HuH-7 (cell line): ENCODE data around the gene CHMP1A.

Experiments used
- DNase-seq: peaks from one replicate; pipeline ENCODE4 v3.0.0; 2011; ENCODE audit warnings: low spot score

Gene CHMP1A

GRCh38 chr16:89623511-89624261 is 33.8 kb downstream of the CHMP1A start:
- no peak for DNase-seq

DNA sequence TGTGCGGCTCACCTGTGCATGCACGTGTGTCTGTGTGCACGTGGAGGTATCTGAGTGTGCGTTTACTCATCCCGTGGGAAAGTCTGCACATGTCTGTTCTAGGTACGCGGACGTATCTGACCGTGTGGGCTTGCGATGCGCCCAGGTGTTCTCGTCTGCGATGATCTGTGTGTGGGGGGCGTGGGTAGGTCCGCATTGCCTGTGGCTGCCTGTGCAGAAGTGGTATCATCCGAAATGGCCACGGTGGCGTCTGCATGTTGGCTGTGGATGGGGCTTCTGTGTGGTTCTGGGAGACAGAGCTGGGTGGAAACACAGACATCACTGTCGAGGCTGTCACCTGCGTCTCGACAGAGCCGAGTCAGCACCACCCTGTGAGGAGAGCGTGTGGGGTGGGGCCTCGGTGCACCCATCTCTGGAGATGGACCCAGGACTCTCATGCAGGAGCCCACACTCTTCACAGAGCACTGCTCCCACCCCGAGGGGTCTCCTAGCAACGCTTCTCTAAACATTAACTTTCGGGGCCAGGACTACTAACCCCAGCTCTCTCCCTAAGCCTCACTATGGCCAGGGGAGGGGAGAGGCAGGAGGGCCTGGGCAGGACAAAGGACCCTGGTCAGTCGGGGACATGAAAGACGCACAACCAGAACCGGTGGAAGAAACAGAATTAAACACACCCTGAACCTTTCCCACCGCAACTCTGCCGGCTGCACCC is 35.7 kb downstream of the CHMP1A start:
- no peak for DNase-seq

DNA sequence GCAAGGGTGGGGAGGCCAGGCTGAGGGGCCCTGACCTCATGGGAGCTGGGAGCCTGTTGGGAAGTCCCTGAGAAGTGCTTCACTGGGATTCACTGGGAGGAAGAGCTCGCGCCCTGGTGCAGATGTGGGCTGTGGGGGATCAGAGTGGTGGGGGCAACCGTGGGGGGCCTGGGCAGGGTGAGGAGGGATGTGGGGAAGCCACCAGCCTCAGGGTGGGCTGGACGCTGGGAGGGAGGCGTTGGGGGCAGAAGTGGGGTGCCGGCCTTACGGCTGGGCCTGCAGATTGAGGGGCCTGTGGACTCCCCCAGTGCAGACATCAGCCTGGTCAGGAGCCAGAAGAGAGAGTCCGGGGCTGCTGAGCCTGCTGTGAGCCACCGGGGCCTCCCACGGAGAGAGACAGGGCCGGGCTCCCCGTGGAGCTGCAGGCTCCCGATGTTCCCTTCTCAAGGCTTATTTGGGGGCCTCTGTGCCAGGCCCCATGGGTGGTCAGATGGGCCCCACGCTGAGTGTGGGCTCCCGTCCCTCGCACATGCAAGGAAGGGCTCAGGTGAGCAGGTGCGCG is 36.3 kb downstream of the CHMP1A start:
- DNase-seq, result no peak

DNA sequence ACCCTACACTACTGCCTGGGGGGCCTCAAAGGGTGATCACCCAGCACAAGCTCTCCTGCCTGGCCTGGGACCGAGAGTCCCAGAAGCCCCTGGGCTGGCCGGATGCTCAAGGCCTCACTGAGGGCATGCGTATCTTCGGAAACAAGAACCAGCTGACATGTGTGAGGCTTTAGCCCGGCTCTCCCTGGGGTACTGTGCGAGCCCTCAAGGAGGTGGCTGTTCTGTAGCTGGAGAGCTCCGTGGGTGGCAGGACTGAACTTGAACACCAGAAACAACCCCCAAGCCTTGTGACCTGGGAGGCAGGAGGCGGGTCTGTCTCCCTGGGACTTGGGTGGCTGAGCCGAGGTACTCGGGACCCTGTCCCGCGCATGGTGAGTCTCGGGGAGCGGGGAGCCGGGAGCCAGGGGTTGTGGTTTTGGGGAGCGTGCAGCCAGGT is 37.1 kb downstream of the CHMP1A start:
- no peak for DNase-seq

DNA sequence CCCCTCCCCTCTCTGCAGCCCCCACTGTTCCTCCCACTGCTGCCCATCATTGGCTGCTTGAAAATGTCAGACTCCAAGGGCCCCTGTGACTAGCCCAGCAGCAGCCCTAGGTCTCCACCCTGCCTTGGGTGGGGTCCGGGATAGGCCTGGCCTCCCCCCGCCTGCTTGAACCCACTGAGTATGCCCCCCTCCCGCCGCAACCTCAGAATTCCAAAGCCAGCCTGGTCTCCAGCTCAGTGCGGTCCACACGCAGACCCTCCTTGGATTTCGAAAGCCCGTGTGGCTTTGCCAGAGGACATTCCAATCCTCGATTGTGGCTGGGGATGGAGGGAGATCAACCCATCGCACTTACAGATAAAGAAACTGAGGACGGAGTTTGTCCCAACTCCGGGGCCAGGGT is 37.7 kb downstream of the CHMP1A start:
- no peak for DNase-seq

DNA sequence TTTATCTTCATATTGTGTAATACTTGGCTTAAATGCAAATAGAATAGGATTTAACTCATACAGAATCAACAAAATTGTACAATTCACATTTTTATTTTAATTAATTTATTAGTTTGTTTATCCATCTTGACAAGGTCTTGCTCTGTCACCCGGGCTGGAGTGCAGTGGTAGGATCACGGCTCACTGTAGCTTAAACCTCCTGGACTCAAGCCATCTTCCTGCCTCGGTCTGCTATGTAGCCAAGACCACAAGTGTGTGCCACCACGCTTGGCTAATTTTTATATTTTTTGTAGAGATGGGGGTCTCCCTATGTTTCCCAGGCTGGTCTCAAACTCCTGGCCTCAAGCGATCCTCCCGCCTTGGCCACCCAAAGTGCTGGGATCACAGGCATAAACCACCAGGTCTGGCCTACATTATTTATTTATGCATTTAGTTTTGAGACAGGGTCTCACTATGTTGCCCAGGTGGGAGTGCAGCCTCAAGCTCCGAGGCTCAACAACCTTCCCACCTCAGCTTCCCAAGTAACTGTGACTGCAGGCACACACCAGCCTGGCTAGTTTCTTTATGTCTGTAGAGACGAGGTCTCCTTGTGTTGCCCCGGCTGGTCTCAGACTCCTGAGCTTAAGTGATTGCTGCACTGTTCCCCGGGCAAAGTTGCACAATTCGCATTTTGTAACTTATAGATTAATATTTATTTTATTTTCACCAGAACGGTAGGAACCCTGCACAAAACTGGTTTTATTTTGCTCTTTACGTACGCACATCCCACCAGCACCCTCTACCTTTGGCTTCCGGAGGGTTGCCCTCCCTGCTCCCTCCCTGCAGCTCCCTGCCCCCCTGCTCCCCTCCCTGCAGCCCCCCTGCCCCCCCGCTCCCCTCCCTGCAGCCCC is 39.2 kb downstream of the CHMP1A start:
- DNase-seq, result no peak

- no peak for DNase-seq
These were observed 40.5 kb downstream of the CHMP1A start for GRCh38 chr16:89617036-89617435.

- no peak for DNase-seq
These were observed 40.9 kb downstream of the CHMP1A start for GRCh38 chr16:89616623-89617022.

GRCh38 chr16:89615596-89616090 is 41.9 kb downstream of the CHMP1A start:
- DNase-seq, result peak; percentile 87

- DNase-seq, result no peak
These were observed 42.3 kb downstream of the CHMP1A start for GRCh38 chr16:89615176-89615575.

DNA sequence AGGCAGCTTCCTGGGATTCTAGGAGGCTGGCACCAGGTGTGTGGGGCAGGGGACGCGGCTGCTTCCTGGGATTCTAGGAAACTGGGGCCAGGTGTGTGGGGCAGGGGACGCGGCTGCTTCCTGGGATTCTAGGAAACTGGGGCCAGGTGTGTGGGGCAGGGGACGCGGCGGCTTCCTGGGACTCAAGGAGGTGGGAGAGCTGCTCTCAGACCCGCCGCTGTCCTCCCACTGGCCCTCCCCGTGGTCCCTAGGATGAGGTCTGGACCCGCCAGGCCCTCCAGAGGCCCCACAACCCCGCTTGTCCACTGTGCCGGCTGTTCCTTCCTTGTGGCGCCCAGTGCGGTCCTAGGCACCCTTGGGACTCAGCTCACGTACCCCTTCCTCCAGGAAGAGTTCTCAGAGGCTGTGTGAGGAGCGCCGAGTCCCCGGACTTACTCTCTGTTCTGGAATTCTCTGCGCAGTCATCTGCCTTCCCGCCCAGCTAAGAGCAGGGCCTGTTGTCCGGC is 43.5 kb downstream of the CHMP1A start:
- no peak for DNase-seq

GRCh38 chr16:89613231-89613953 is 44.1 kb downstream of the CHMP1A start, which contains the start of gene DPEP1:
TSS of gene DPEP1 (plus strand) at chr16:89613642. CDS start at chr16:89630411, 16,769 bp downstream.
- no peak for DNase-seq

- no peak for DNase-seq
These were observed 44.9 kb downstream of the CHMP1A start for GRCh38 chr16:89612415-89613166.

GRCh38 chr16:89610108-89610453 is 47.4 kb downstream of the CHMP1A start:
- no peak for DNase-seq

DNA sequence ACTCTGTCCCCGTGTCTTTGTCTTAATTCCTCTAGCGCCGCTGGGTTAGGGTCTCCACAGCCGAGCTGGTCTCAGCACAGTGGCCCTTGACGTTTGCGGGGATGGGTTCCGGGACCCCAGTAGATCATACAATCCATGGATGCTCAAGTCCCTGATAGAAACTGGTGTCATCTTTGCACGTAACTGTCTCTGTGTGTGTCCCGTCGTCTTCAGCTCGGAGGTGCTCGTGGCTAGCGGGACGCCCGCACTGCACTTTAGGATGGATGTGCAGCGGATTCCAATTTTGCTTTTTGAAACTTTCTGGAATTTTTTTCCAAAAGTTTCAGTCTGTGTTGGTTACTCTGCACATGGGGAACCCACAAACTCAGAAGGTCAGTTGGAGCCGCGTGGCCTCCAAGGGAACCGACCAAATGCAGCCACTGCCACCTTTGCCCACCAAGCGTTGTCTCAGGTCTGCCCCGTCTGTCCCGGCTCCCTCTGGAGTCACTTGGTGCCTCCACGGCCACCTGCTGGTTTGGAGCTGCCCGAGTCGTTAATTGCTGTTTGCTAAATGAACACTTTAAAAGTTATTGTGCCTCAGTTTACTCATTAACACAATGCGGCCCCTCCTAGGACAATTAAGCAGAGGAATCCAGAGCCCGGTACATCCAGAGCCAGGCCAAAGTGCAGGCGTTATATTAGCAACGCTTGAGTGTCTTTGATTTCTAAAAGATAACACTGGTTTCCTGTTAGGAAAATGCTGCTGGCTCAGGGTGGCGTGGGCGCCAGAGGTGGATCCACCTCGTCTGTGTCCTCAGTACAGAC is 49.4 kb downstream of the CHMP1A start:
- peak; percentile 80 for DNase-seq

GRCh38 chr16:89607453-89607852 is 50.1 kb downstream of the CHMP1A start:
- no peak for DNase-seq

GRCh38 chr16:89606006-89606405 is 51.5 kb downstream of the CHMP1A start:
- DNase-seq, result no peak

DNA sequence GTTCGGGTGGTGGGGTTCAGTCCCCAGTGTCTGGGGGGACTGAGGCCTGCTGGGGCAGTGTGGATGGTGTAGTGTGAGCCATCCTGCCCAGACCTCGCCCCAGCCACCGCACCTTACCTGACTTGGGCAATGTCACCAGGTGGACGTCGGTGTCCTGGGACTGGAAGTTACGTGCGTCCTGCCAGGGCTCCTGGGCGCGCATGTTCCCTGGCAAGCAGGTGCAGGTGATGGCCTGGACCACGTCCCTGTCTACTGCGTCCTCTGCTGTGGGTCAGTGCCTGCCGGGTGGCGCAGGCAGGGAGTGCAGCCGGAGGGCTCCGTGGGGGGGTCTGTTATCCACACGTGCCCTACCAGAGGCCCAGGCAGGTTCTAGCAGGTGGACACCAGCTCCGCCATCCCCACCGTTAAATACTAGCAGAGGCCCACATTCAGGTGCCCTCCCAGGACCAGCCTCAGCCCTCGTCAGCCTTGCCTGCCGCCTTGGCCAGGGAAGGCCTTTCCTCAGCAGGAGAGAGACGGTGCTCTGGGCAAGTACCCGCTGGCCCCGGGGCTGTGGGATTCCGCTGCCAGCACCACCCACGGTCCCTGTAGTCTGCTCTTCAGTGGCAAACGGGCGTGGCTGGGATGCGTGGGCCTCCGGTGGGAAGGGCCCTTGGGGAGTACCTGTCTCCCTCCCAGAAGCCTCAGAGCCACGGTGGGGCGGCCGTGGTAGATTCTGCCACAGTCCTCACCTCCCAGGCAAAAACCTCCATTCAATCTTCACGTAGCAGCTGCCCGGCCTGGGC is 52.1 kb downstream of the CHMP1A start:
- DNase-seq, result no peak

GRCh38 chr16:89604764-89605163 is 52.7 kb downstream of the CHMP1A start:
- no peak for DNase-seq
